GM12892 (cell line): ENCODE data around the gene DLG1.
"Not testable (repeated sequence)": the region's sequence is repeated elsewhere in the genome, so short reads cannot be mapped to it uniquely, and the experiment has no call there.

Experiments
- POLR2A ChIP-seq: IDR thresholded peaks from 2 replicates; pipeline ENCODE4 v1.6.1; 2011; ENCODE audit warnings: low read depth, low read length, control low read depth
- TAF1 ChIP-seq: IDR thresholded peaks from 2 replicates; pipeline ENCODE4 v1.6.1; 2011; ENCODE audit warnings: low read depth, mild to moderate bottlenecking, control low read depth, low read length, borderline replicate concordance

DNA sequence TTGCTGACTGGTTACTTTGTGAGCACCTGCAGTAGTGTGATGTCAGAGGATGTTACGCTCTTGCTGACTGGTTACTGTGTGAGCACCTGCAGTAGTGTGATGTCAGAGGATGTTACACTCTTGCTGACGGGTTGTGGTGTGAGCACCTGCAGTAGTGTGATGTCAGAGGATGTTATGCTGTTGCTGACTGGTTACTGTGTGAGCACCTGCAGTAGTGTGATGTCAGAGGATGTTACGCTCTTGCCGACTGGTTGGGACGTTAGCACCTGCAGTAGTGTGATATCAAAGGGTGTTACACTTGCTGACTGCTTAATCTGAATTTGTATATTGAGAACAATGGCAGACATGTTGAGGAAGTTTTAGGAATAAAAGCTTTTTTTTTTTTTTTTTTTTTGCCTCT is 263.6 kb downstream of the DLG1 start:
- not testable (repeated sequence) for TF ChIP-seq TAF1, POLR2A
